ENCODE results near the gene KCNIP3. TPM values are rescaled to one million over a fixed set of nuclear protein-coding genes. Genes with fewer than 3 reads are reported as not detected.

KCNIP3 gene
- total and polyA plus RNA-seq, 4 donors: 0.26 to 1.1 (median 0.62) TPM

DNA sequence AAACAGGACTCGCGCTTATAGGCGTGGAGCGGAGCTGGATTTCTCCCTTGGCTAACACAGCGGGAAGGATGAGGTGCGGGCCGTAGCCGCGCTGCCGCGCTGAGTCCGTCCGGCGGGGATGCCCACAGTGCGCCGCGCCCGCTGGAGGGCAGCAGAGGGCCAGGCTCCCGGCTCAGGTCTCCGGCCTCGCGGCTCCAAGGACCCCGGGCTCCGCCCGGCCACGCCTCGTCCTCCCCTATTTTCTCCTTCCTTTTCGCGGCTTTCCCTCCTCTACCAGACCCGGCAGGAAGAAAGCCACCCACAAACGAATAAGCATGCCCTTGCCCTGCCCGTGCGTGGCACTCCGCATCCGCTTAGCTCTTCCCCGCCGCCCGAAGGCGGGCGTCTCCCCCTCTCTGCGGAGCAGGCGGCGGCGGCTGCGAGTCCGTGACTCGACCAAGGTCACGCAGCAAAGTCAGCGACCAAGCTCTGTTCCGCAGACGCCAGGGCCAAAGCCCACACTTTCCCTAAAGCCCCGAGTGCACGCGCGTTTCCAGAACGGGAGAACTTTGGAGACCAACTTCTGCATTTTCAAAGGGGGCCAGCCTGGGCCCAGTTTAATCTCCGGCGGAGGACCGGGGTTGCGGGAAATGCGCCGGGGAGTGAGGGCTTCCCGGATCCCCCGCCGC, 48.5 kb downstream of the KCNIP3 start:
- no peak overlapping the region for H3K27ac ChIP-seq (ENCODE audit: low read depth in 1 of 2, low read length in 2 of 2)
- peak overlapping the region; percentile 11 to 77 (median 69) for H3K4me3 ChIP-seq (ENCODE audit: low read depth in 1 of 3, low read length in 3 of 3)
- no peaks in the 10 kb centered on the region for H3K9me3 ChIP-seq (ENCODE audit: control insufficient read depth in 4 of 4, low read length in 3 of 4)
- H3K36me3 ChIP-seq (ENCODE audit: control insufficient read depth in 4 of 4, insufficient read depth in 3 of 4, low read depth in 1 of 4, low read length in 3 of 4): no peaks in the 10 kb centered on the region
- no peaks in the 10 kb centered on the region for H3K27me3 ChIP-seq (ENCODE audit: control insufficient read depth in 4 of 4, insufficient read depth in 4 of 4, low read length in 3 of 4)
- no peak for TF ChIP-seq RXRA (IDR thresholded peaks at IDR 0.05)
- TF ChIP-seq, protein P1, sequence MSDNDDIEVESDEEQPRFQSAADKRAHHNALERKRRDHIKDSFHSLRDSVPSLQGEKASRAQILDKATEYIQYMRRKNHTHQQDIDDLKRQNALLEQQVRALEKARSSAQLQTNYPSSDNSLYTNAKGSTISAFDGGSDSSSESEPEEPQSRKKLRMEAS (IDR thresholded peaks at IDR 0.05): no peak
- TF ChIP-seq NR2F2 (IDR thresholded peaks at IDR 0.05): no peak
- TF ChIP-seq ZBTB33 (IDR thresholded peaks at IDR 0.05): no peak
- TF ChIP-seq SP1 (IDR thresholded peaks at IDR 0.05): no peak
- no peak for TF ChIP-seq HNF4A (conservative IDR thresholded peaks at IDR 0.05)
- peak; percentile 77 to 84 for TF ChIP-seq RAD21 (IDR thresholded peaks at IDR 0.05)
- TF ChIP-seq TAF1 (conservative IDR thresholded peaks at IDR 0.05): no peak
- no peak for TF ChIP-seq JUND (IDR thresholded peaks at IDR 0.05)
- TF ChIP-seq FOXA2 (IDR thresholded peaks at IDR 0.05): no peak
- TF ChIP-seq, protein P2, sequence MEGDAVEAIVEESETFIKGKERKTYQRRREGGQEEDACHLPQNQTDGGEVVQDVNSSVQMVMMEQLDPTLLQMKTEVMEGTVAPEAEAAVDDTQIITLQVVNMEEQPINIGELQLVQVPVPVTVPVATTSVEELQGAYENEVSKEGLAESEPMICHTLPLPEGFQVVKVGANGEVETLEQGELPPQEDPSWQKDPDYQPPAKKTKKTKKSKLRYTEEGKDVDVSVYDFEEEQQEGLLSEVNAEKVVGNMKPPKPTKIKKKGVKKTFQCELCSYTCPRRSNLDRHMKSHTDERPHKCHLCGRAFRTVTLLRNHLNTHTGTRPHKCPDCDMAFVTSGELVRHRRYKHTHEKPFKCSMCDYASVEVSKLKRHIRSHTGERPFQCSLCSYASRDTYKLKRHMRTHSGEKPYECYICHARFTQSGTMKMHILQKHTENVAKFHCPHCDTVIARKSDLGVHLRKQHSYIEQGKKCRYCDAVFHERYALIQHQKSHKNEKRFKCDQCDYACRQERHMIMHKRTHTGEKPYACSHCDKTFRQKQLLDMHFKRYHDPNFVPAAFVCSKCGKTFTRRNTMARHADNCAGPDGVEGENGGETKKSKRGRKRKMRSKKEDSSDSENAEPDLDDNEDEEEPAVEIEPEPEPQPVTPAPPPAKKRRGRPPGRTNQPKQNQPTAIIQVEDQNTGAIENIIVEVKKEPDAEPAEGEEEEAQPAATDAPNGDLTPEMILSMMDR (IDR thresholded peaks at IDR 0.05; ENCODE audit: low read depth, low read length, missing input control): peak; percentile 88
- no peak for TF ChIP-seq ATF3 (IDR thresholded peaks at IDR 0.05)
- H3K9ac ChIP-seq (ENCODE audit: low read depth in 1 of 2, low read length in 2 of 2): peak overlapping the region in 1 of 2 donors; percentile 32
- peak; percentile 80 for DNase-seq (ENCODE audit: low spot score)
- 1% methylated on average over 65 of the region's 65 CpGs for WGBS
- H3K4me1 ChIP-seq (ENCODE audit: control insufficient read depth in 4 of 4, insufficient read depth in 4 of 4, low read length in 3 of 4): peaks cover 3 to 15% (median 11%) of the 10 kb centered on the region in 4 donors

DNA sequence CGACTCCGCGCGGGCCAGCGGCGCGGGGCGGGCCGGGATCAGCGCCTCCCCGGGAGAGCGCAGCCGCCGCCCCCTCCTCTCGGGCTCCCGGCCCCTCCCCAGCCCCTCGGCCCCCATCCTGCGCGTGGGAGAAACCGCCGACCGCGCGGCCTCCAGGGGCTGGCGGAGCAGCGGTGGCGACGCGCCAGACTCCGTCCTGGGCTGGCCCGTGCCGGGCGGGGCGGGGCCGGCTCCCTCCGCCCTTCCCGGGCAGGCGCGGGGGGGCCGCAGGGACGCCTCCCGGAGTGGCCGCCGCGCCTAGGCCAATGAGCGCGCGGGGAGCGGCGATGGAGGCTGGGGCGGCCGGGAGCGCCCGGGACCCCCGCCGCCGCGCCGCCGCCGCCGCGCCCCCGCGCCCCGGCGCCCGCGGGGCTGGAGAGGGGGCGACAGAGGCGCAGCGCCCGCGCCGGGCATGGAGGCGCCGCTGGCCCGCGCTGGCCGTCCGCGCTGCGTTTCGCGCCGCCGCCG, 49.1 kb downstream of the KCNIP3 start:
- 2% methylated on average over 88 of the region's 88 CpGs for WGBS
- no peak overlapping the region for H3K27ac ChIP-seq (ENCODE audit: low read depth in 1 of 2, low read length in 2 of 2)
- H3K9ac ChIP-seq (ENCODE audit: low read depth in 1 of 2, low read length in 2 of 2): peak overlapping the region in 1 of 2 donors; percentile 32
- H3K4me3 ChIP-seq (ENCODE audit: low read depth in 1 of 3, low read length in 3 of 3): peak overlapping the region; percentile 11 to 77 (median 69)
- no peak for DNase-seq (ENCODE audit: low spot score)
- H3K27me3 ChIP-seq (ENCODE audit: control insufficient read depth in 4 of 4, insufficient read depth in 4 of 4, low read length in 3 of 4): no peaks in the 10 kb centered on the region
- H3K9me3 ChIP-seq (ENCODE audit: control insufficient read depth in 4 of 4, low read length in 3 of 4): no peaks in the 10 kb centered on the region
- peaks cover 3 to 15% (median 11%) of the 10 kb centered on the region in 4 donors for H3K4me1 ChIP-seq (ENCODE audit: control insufficient read depth in 4 of 4, insufficient read depth in 4 of 4, low read length in 3 of 4)
- H3K36me3 ChIP-seq (ENCODE audit: control insufficient read depth in 4 of 4, insufficient read depth in 3 of 4, low read depth in 1 of 4, low read length in 3 of 4): no peaks in the 10 kb centered on the region
- no peak for TF ChIP-seq ZBTB33 (IDR thresholded peaks at IDR 0.05)
- no peak for TF ChIP-seq FOXA1 (IDR thresholded peaks at IDR 0.05)
- no peak for TF ChIP-seq HNF4A (conservative IDR thresholded peaks at IDR 0.05)
- no peak for TF ChIP-seq JUND (IDR thresholded peaks at IDR 0.05)
- TF ChIP-seq YY1 (IDR thresholded peaks at IDR 0.05): no peak
- TF ChIP-seq RXRA (IDR thresholded peaks at IDR 0.05): no peak
- TF ChIP-seq RAD21 (IDR thresholded peaks at IDR 0.05): no peak
- no peak for TF ChIP-seq GABPA (IDR thresholded peaks at IDR 0.05 in 1 of 2, conservative IDR thresholded peaks at IDR 0.05 in 1 of 2)
- TF ChIP-seq, protein P2 (IDR thresholded peaks at IDR 0.05; ENCODE audit: low read depth, low read length, missing input control): no peak
- no peak for TF ChIP-seq HNF4G (IDR thresholded peaks at IDR 0.05)
- no peak for TF ChIP-seq REST (IDR thresholded peaks at IDR 0.05)
- TF ChIP-seq NR2F2 (IDR thresholded peaks at IDR 0.05): no peak
- TF ChIP-seq SP1 (IDR thresholded peaks at IDR 0.05): no peak
- TF ChIP-seq, protein P1 (IDR thresholded peaks at IDR 0.05): no peak

Measured in liver (tissue), 9 donors.